Activated naive CD8-positive, alpha-beta T cell treated with anti-CD3 and anti-CD28 coated beads, Interleukin-2, amount 50 U/mL, for 16 hours (primary cell): ENCODE results near the gene SERPINI2.

Source experiments
- DNase-seq: peaks from one replicate; pipeline ENCODE4 v3.0.0-alpha.2; 2020; ENCODE audit warnings: low read depth, low spot score

Gene SERPINI2

GRCh38 chr3:167473863-167474262, at the start of gene SERPINI2:
TSS of gene SERPINI2 (minus strand) at chr3:167474042. CDS start at chr3:167471834, 2,208 bp downstream.
- no peak for DNase-seq

- no peak for DNase-seq
Measured at GRCh38 chr3:167521006-167521355, 47.1 kb upstream of the SERPINI2 start.

GRCh38 chr3:167520266-167521005, 46.6 kb upstream of the SERPINI2 start:
- no peak for DNase-seq

GRCh38 chr3:167507954-167508353, 34.1 kb upstream of the SERPINI2 start:
- no peak for DNase-seq

- DNase-seq: no peak
Measured at GRCh38 chr3:167502401-167502800, 28.6 kb upstream of the SERPINI2 start.

- DNase-seq: no peak
Measured at GRCh38 chr3:167501941-167502340, 28.1 kb upstream of the SERPINI2 start.

GRCh38 chr3:167497903-167498302, 24.1 kb upstream of the SERPINI2 start:
- DNase-seq: no peak

- no peak for DNase-seq
Measured at GRCh38 chr3:167493244-167493643, 19.4 kb upstream of the SERPINI2 start.

GRCh38 chr3:167491621-167492020, 17.8 kb upstream of the SERPINI2 start:
- no peak for DNase-seq

GRCh38 chr3:167489571-167489970, 15.7 kb upstream of the SERPINI2 start:
- DNase-seq: no peak

- no peak for DNase-seq
Measured at GRCh38 chr3:167487556-167487955, 13.7 kb upstream of the SERPINI2 start.

- no peak for DNase-seq
Measured at GRCh38 chr3:167484551-167484950, 10.7 kb upstream of the SERPINI2 start.

- no peak for DNase-seq
Measured at GRCh38 chr3:167483708-167484475, 10.1 kb upstream of the SERPINI2 start.

- DNase-seq: no peak
Measured at GRCh38 chr3:167481164-167481563, 7.3 kb upstream of the SERPINI2 start.

GRCh38 chr3:167480748-167481147, 6.9 kb upstream of the SERPINI2 start:
- DNase-seq: no peak

- no peak for DNase-seq
Measured at GRCh38 chr3:167469381-167469780, 4.5 kb downstream of the SERPINI2 start.

- no peak for DNase-seq
Measured at GRCh38 chr3:167467848-167468611, 5.8 kb downstream of the SERPINI2 start.

GRCh38 chr3:167466966-167467365, 6.9 kb downstream of the SERPINI2 start:
- DNase-seq: no peak

- no peak for DNase-seq
Measured at GRCh38 chr3:167456157-167456799, 17.6 kb downstream of the SERPINI2 start.

- DNase-seq: no peak
Measured at GRCh38 chr3:167453815-167454214, 20.0 kb downstream of the SERPINI2 start.

- no peak for DNase-seq
Measured at GRCh38 chr3:167451282-167451681, 22.6 kb downstream of the SERPINI2 start.

- DNase-seq: no peak
Measured at GRCh38 chr3:167450675-167451074, 23.2 kb downstream of the SERPINI2 start.
